Stomach (tissue), 4 donors: ENCODE results near the gene GAP43.

Source experiments
- EP300 ChIP-seq: sonication (generic); formaldehyde crosslinking; IDR thresholded peaks from one replicate; pipeline ENCODE4 v1.6.1; 2017; ENCODE audit warnings: antibody characterized with exemption
- POLR2A ChIP-seq, 4 donors: fragments of 450-650 bp; IDR thresholded peaks; one replicate each; pipeline ENCODE4 v1.6.1; 2016; ENCODE audit warnings: antibody characterized with exemption in 4 of 4, control low read depth in 2 of 4, mild to moderate bottlenecking in 1 of 4, moderate library complexity in 1 of 4
- POLR2AphosphoS5 ChIP-seq, 3 donors: sonication (generic); formaldehyde crosslinking; IDR thresholded peaks; one replicate each; pipeline ENCODE4 v1.6.1; 2016; ENCODE audit warnings: antibody characterized with exemption in 3 of 3
- TF ChIP-seq, protein P1 (sequence below), 7 experiments: fragments of 450-650 bp in 4 of 7; fragments of 200-600 bp in 3 of 7; sonication (generic) in 3 of 7; IDR thresholded peaks; one replicate each; pipeline ENCODE4 v1.5.1; 2016 to 2019; ENCODE audit warnings: antibody characterized with exemption in 7 of 7, control low read depth in 2 of 7, mild to moderate bottlenecking in 1 of 7

GRCh38 chr3:115595611-115596275, 27.6 kb upstream of the GAP43 start:
- TF ChIP-seq, protein P1, sequence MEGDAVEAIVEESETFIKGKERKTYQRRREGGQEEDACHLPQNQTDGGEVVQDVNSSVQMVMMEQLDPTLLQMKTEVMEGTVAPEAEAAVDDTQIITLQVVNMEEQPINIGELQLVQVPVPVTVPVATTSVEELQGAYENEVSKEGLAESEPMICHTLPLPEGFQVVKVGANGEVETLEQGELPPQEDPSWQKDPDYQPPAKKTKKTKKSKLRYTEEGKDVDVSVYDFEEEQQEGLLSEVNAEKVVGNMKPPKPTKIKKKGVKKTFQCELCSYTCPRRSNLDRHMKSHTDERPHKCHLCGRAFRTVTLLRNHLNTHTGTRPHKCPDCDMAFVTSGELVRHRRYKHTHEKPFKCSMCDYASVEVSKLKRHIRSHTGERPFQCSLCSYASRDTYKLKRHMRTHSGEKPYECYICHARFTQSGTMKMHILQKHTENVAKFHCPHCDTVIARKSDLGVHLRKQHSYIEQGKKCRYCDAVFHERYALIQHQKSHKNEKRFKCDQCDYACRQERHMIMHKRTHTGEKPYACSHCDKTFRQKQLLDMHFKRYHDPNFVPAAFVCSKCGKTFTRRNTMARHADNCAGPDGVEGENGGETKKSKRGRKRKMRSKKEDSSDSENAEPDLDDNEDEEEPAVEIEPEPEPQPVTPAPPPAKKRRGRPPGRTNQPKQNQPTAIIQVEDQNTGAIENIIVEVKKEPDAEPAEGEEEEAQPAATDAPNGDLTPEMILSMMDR (IDR thresholded peaks at IDR 0.05): no peak
- TF ChIP-seq POLR2A (IDR thresholded peaks at IDR 0.05) (no peak), EP300 (no peak), POLR2AphosphoS5 (IDR thresholded peaks at IDR 0.05) (no peak)
